ENCODE results near the gene ORM1. TPM values are rescaled to one million over a fixed set of nuclear protein-coding genes. Genes with fewer than 3 reads are reported as not detected.

Gene ORM1
- total RNA-seq, 1 experiment from 2014 or later = 4.4 TPM

DNA sequence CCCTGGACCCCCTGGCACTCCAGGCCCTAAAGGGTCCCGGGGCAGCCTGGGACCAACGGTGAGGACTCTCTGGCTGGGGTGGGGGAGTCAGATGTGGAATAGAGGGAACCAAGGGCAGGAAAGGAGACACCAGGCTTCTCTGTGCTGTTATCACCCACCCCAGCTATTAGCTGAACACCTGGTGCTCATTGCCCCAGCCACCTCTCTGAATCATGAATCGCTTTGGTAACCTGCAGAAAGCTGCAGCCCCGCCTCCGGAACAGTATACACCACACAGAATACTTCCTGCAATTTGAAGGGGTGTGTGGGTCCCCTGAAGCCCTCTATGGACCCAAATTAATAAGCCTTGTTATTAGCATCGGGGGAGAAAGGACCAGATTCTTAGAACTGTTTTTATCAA, 40.4 kb upstream of the ORM1 start:
- Histone ChIP-seq H2BK5ac (ENCODE audit: insufficient read length, low read length) (no peak overlapping the region), H3K14ac (ENCODE audit: insufficient read depth, low read length) (no peak overlapping the region), H3K4ac (ENCODE audit: low read depth, low read length) (no peak overlapping the region), H2AFZ (ENCODE audit: low read length) (no peak overlapping the region), H2BK20ac (ENCODE audit: low read depth, low read length, poor library complexity, severe bottlenecking) (no peak overlapping the region), H4K20me1 (ENCODE audit: control insufficient read depth, insufficient read depth, insufficient read length) (no peaks in the 10 kb centered on the region), H2AK5ac (ENCODE audit: insufficient read length, low read length) (no peak overlapping the region), H3K4me1 (ENCODE audit: insufficient read depth, low read length) (no peaks in the 10 kb centered on the region), H3K9ac (ENCODE audit: extremely low read depth, insufficient read length, low read length) (no peak overlapping the region), H3K79me1 (ENCODE audit: insufficient read depth, low read depth, low read length, poor library complexity, severe bottlenecking) (no peaks in the 10 kb centered on the region), H3K23ac (ENCODE audit: insufficient read length, low read depth, low read length) (no peak overlapping the region), H3K27me3 (ENCODE audit: insufficient read depth, low read length) (no peaks in the 10 kb centered on the region), H3K23me2 (ENCODE audit: insufficient read length, low read depth, low read length, poor library complexity, severe bottlenecking) (no peaks in the 10 kb centered on the region), H2BK12ac (ENCODE audit: insufficient read length, low read depth, low read length) (no peak overlapping the region), H4K8ac (replicated peaks; ENCODE audit: insufficient read length, low read depth, low read length) (no peak overlapping the region), H3K18ac (ENCODE audit: insufficient read length, low read depth, low read length) (no peak overlapping the region), H3K4me2 (ENCODE audit: insufficient read depth, insufficient read length, low read length) (no peak overlapping the region), H3K79me2 (ENCODE audit: insufficient read depth, low read length) (no peaks in the 10 kb centered on the region), H3K56ac (ENCODE audit: insufficient read length, low read depth, low read length) (no peak overlapping the region), H4K91ac (ENCODE audit: insufficient read length, low read depth, low read length) (no peak overlapping the region), H3T11ph (ENCODE audit: low read length) (no peak overlapping the region), H2BK15ac (ENCODE audit: low read depth, low read length) (no peak overlapping the region), H2BK120ac (ENCODE audit: low read depth, low read length, poor library complexity, severe bottlenecking) (no peak overlapping the region), H3K27ac (ENCODE audit: insufficient read length, low read depth, low read length) (no peak overlapping the region), H3K9me3 (ENCODE audit: control insufficient read depth, low read depth, low read length) (no peaks in the 10 kb centered on the region), H4K5ac (ENCODE audit: insufficient read length, low read depth, low read length) (no peak overlapping the region)
- Mint-ChIP-seq H3K9me3 (no peaks in the 10 kb centered on the region; a peak in 1 of 5 replicates), H3K4me3 (no peak overlapping the region), H3K27ac (no peak overlapping the region), H3K27me3 (ENCODE audit: low read depth) (no peaks in the 10 kb centered on the region; the same call in 1 of the 2 replicates), H3K36me3 (ENCODE audit: insufficient read depth in 1 of 3, low read depth in 3 of 3) (peaks cover 0 to 9% (median 2%) of the 10 kb centered on the region in 3 experiments; a peak in 3 of 7 replicates), H3K4me1 (peaks cover 4 to 16% of the 10 kb centered on the region in 2 experiments; a peak in 3 of 4 replicates)
- no CpG with 5 or more reads among the region's 6 CpGs for WGBS (ENCODE audit: extremely low coverage, insufficient read length, low lambda C conversion rate)
- TF ChIP-seq, protein P1, sequence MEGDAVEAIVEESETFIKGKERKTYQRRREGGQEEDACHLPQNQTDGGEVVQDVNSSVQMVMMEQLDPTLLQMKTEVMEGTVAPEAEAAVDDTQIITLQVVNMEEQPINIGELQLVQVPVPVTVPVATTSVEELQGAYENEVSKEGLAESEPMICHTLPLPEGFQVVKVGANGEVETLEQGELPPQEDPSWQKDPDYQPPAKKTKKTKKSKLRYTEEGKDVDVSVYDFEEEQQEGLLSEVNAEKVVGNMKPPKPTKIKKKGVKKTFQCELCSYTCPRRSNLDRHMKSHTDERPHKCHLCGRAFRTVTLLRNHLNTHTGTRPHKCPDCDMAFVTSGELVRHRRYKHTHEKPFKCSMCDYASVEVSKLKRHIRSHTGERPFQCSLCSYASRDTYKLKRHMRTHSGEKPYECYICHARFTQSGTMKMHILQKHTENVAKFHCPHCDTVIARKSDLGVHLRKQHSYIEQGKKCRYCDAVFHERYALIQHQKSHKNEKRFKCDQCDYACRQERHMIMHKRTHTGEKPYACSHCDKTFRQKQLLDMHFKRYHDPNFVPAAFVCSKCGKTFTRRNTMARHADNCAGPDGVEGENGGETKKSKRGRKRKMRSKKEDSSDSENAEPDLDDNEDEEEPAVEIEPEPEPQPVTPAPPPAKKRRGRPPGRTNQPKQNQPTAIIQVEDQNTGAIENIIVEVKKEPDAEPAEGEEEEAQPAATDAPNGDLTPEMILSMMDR (conservative IDR thresholded peaks at IDR 0.05) = no peak
- no peak for DNase-seq
